Cardiac muscle cell (in vitro differentiated cells and primary cell): ENCODE measurements around the gene SPATA16. TPM values are rescaled to one million over a fixed set of nuclear protein-coding genes. Genes with fewer than 3 reads are reported as not detected.
"Not testable (repeated sequence)": the region's sequence is repeated elsewhere in the genome, so short reads cannot be mapped to it uniquely, and the experiment has no call there.

ENCODE experiments used
- DNase-seq, 2 donors: peaks; one replicate each; pipeline versions ENCODE4 v3.0.0 to v3.0.0-alpha.2; 2010 to 2017; ENCODE audit warnings: low read depth in 1 of 2, low spot score in 1 of 2
- H3K27ac ChIP-seq: fragments of 200-600 bp; sonication (generic); 2 replicates; pipeline ENCODE4 v1.5.1; 2016
- H3K27me3 ChIP-seq: fragments of 200-600 bp; sonication (generic); 2 replicates; pipeline ENCODE4 v1.6.0; 2016; ENCODE audit warnings: control low read depth
- H3K36me3 ChIP-seq: fragments of 200-600 bp; sonication (generic); 2 replicates; pipeline ENCODE4 v1.5.1; 2016; ENCODE audit warnings: control low read depth
- H3K4me1 ChIP-seq: fragments of 200-600 bp; sonication (generic); 2 replicates; pipeline ENCODE4 v1.8.1; 2017; ENCODE audit warnings: low read depth, mild to moderate bottlenecking, mixed run types
- H3K4me3 ChIP-seq: fragments of 200-600 bp; sonication (generic); 2 replicates; pipeline ENCODE4 v1.5.1; 2016; ENCODE audit warnings: mild to moderate bottlenecking
- H3K9me3 ChIP-seq: fragments of 200-600 bp; sonication (generic); 2 replicates; pipeline ENCODE4 v1.5.1; 2017; ENCODE audit warnings: low read depth, mild to moderate bottlenecking, control low read depth
- polyA plus RNA-seq: library from polyadenylated mRNA; unstranded; fragments of >200 nt; fragmentation: Nextera tagmentation; extraction: Ambion mirVana; gene quantifications from 2 replicates; pipeline ENCODE4 v1.2.1, GENCODE V29; 2016
- total RNA-seq: library from RNA; depleted of rRNA; stranded (reverse); fragments of >200 nt; gene quantifications from 2 replicates; pipeline ENCODE4 v1.2.3, GENCODE V29; 2016
- TF ChIP-seq, protein P1 (sequence below): IDR thresholded peaks from 2 replicates; pipeline ENCODE4 v1.5.1; 2012; ENCODE audit warnings: low read depth, mild to moderate bottlenecking, low read length

The SPATA16 gene
- total and polyA plus RNA-seq, 2 experiments from 2014 or later: not detected

DNA sequence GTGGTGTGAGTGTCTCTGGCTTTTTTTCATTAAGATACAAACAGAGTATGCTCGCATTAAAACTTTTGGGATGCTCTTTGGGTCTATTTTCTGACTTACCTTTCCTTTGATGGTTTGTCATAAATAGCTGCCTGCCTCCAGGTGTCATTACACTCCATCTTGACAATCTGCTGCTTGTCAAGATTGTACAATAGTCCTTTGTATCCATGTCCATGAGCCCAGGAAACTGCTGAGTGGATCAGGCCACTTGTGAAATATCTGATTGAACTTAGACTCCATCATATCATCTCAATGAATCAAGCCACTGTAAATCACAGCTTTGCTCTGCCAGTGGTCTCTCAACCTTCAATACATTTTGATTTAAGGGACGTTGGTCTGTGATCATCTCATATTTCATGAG lies 255.3 kb downstream of the SPATA16 start:
- no peak overlapping the region for H3K27ac ChIP-seq

DNA sequence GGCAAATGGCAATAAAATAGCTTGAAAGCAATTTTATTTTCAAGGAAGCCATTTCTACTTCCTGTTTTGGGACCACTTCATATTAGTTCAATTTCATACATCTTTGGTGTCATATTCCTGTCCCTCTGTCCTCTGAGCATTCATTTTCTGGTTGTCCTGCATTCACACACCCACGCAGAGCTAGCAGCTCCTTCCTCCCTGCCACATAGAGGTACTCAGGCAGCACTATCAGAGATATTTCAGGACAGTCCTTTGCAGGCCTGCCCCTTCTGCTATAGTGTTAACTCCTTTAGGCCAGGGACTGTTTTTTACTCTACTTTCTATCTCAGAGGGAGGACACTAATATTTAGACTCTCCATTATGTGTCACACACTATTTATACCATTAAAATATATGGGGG lies 258.5 kb downstream of the SPATA16 start:
- Histone ChIP-seq H3K4me1 (peaks cover 10% of the 10 kb centered on the region), H3K9me3 (no peaks in the 10 kb centered on the region), H3K27ac (no peak overlapping the region), H3K27me3 (no peaks in the 10 kb centered on the region), H3K4me3 (no peak overlapping the region), H3K36me3 (no peaks in the 10 kb centered on the region)
- TF ChIP-seq, protein P1, sequence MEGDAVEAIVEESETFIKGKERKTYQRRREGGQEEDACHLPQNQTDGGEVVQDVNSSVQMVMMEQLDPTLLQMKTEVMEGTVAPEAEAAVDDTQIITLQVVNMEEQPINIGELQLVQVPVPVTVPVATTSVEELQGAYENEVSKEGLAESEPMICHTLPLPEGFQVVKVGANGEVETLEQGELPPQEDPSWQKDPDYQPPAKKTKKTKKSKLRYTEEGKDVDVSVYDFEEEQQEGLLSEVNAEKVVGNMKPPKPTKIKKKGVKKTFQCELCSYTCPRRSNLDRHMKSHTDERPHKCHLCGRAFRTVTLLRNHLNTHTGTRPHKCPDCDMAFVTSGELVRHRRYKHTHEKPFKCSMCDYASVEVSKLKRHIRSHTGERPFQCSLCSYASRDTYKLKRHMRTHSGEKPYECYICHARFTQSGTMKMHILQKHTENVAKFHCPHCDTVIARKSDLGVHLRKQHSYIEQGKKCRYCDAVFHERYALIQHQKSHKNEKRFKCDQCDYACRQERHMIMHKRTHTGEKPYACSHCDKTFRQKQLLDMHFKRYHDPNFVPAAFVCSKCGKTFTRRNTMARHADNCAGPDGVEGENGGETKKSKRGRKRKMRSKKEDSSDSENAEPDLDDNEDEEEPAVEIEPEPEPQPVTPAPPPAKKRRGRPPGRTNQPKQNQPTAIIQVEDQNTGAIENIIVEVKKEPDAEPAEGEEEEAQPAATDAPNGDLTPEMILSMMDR: no peak
- DNase-seq: peak in 1 of 2 donors; percentile 25

More for the DNA sequence above, 255.3 kb downstream of the SPATA16 start:
- no peaks in the 10 kb centered on the region for H3K36me3 ChIP-seq
- H3K4me1 ChIP-seq: peaks cover 8% of the 10 kb centered on the region
- H3K27me3 ChIP-seq: no peaks in the 10 kb centered on the region
- no peaks in the 10 kb centered on the region for H3K9me3 ChIP-seq
- H3K4me3 ChIP-seq: no peak overlapping the region
- DNase-seq: no peak
- TF ChIP-seq, protein P1: no peak

DNA sequence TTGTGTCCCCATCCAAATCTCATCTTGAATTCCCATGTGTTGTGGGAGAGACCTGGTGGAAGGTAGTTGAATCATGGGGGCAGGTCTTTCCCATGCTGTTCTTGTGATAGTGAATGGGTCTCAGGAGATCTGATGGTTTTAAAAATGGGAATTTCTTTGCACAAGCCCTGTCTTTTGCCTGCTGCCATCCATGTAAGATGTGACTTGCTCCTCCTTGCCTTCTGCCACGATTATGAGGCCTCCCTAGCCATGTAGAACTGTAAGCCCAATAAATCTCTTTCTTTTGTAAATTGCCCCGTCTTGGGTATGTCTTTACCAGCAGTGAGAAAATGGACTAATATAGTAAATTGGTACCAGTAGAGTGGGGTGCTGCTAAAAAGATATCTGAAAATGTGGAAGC lies 261.7 kb downstream of the SPATA16 start:
- not testable (repeated sequence) for H3K27ac ChIP-seq, H3K27me3 ChIP-seq, H3K36me3 ChIP-seq, H3K9me3 ChIP-seq, H3K4me3 ChIP-seq, DNase-seq
- H3K4me1 ChIP-seq: peaks cover 24% of the 10 kb centered on the region

DNA sequence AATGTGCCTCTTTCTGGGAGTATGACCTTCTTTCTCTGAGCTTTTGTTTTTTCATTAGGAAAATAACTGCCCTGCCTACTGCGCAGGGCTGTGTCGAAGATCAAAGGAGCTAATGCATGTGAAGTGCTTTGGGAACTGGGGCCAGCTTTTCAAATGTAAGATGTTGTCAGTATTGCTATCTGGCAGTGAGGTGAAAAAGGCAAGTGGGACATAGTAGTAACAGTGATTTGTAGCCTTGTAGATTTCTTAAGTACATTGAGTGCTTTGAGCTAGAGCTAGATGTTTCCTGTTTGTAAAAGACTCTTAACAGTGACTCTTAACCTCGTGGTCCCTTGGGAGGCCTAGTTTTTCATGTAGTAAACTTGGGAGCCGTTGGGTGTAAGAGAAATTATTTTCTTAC lies 264.0 kb downstream of the SPATA16 start:
- TF ChIP-seq, protein P1: no peak
- Histone ChIP-seq H3K4me3 (no peak overlapping the region), H3K27ac (no peak overlapping the region), H3K27me3 (peaks cover 6% of the 10 kb centered on the region), H3K36me3 (no peaks in the 10 kb centered on the region), H3K9me3 (no peaks in the 10 kb centered on the region), H3K4me1 (peaks cover 16% of the 10 kb centered on the region)
- peak; percentile 44 to 88 for DNase-seq

DNA sequence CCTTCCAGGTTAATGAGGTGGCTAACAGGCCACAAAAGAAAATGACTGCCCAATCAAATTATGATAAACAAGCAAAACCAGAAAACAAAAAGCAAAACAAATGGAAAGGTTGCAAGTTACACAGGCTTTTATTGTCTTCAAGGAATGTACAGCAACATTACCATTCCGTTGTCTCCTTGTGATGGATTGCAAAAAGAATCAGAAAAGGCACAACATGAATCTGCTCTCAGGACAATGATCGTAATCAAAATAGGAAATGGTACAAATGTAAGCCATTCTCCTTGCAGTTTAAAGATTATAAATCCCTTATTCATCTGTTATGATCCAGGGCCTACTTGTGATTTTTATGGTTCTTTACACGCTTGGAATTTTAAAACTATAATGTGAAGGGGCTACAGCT lies 264.7 kb downstream of the SPATA16 start:
- no peak for DNase-seq
- H3K4me3 ChIP-seq: no peak overlapping the region
- no peak overlapping the region for H3K27ac ChIP-seq
- peaks cover 9% of the 10 kb centered on the region for H3K27me3 ChIP-seq
- TF ChIP-seq, protein P1: no peak
- H3K9me3 ChIP-seq: no peaks in the 10 kb centered on the region
- H3K36me3 ChIP-seq: no peaks in the 10 kb centered on the region
- peaks cover 16% of the 10 kb centered on the region for H3K4me1 ChIP-seq

DNA sequence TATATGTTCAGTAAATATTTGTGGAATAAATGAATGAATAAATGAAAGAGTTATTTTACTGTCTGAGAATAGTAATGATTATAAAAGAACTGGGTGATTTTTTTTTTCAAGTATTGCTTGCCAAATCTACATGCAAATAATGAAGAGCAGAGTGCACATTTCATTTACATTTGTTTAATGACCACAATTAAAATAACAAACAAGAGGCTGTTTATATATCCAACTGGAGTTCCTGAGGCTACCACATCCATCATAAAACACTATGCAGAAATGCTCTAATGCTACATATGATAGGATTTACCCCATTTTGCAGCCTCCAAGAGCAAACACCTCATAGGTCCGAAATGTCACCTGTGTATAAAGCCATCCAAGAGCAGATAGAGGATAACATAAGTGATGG lies 266.0 kb downstream of the SPATA16 start:
- TF ChIP-seq, protein P1: no peak
- peaks cover 16% of the 10 kb centered on the region for H3K4me1 ChIP-seq
- no peaks in the 10 kb centered on the region for H3K36me3 ChIP-seq
- H3K4me3 ChIP-seq: no peak overlapping the region
- DNase-seq: no peak
- H3K9me3 ChIP-seq: no peaks in the 10 kb centered on the region
- no peak overlapping the region for H3K27ac ChIP-seq
- H3K27me3 ChIP-seq: peaks cover 15% of the 10 kb centered on the region
